Mesenchymal stem cell (in vitro differentiated cells and primary cell): ENCODE data around the gene TPM2.
"Not testable (repeated sequence)": the region's sequence is repeated elsewhere in the genome, so short reads cannot be mapped to it uniquely, and the experiment has no call there.

Experiments used
- DNase-seq: peaks from one replicate; pipeline ENCODE4 v3.0.0-alpha.2; 2013
- H2AFZ ChIP-seq: one replicate; pipeline ENCODE4 v1.6.1; 2013; ENCODE audit warnings: low read depth, mild to moderate bottlenecking, control low read depth, inconsistent platforms, low read length, moderate library complexity
- H2AK5ac ChIP-seq: 2 replicates; pipeline ENCODE4 v1.6.1; 2013; ENCODE audit warnings: low read length, moderate library complexity, mild to moderate bottlenecking, inconsistent platforms; ENCODE audit not compliant: severe bottlenecking
- H2BK120ac ChIP-seq: one replicate; pipeline ENCODE4 v1.6.1; 2013; ENCODE audit warnings: low read depth, mild to moderate bottlenecking, inconsistent platforms, low read length, moderate library complexity
- H2BK12ac ChIP-seq, 2 experiments: one replicate each; pipeline ENCODE4 v1.6.1; 2013; ENCODE audit warnings: inconsistent platforms in 2 of 2, low read length in 2 of 2, mild to moderate bottlenecking in 2 of 2, moderate library complexity in 2 of 2, control low read depth in 1 of 2
- H2BK15ac ChIP-seq: one replicate; pipeline ENCODE4 v1.6.1; 2013; ENCODE audit warnings: mild to moderate bottlenecking, low read depth, inconsistent platforms; ENCODE audit not compliant: poor library complexity, severe bottlenecking
- H2BK5ac ChIP-seq: 2 replicates; pipeline ENCODE4 v1.6.1; 2013; ENCODE audit warnings: low read depth, mild to moderate bottlenecking, low read length, control low read depth, inconsistent platforms; ENCODE audit not compliant: poor library complexity, severe bottlenecking
- H3K14ac ChIP-seq, 2 experiments: one replicate each; pipeline ENCODE4 v1.6.1; 2013; ENCODE audit warnings: inconsistent platforms in 2 of 2, low read length in 2 of 2, control low read depth in 1 of 2, mild to moderate bottlenecking in 1 of 2, moderate library complexity in 1 of 2
- H3K18ac ChIP-seq, 2 experiments: one replicate each; pipeline ENCODE4 v1.6.1; 2013; ENCODE audit warnings: inconsistent platforms in 2 of 2, low read length in 2 of 2, control low read depth in 1 of 2, low read depth in 1 of 2, mild to moderate bottlenecking in 1 of 2
- H3K23ac ChIP-seq, 2 experiments: one replicate each; pipeline ENCODE4 v1.6.1; 2013; ENCODE audit warnings: inconsistent platforms in 2 of 2, low read length in 2 of 2, mild to moderate bottlenecking in 2 of 2, moderate library complexity in 2 of 2, control low read depth in 1 of 2
- H3K27ac ChIP-seq: 2 replicates; pipeline ENCODE4 v1.5.1; 2013; ENCODE audit warnings: mild to moderate bottlenecking, moderate library complexity, low read length, control low read depth, inconsistent platforms; ENCODE audit not compliant: poor library complexity, severe bottlenecking
- H3K27me3 ChIP-seq, 2 experiments: 2 replicates each; pipeline versions ENCODE4 v1.6.1 to v1.7.0; 2013; ENCODE audit warnings: low read length in 2 of 2, mild to moderate bottlenecking in 2 of 2, moderate library complexity in 2 of 2, control low read depth in 1 of 2, inconsistent platforms in 1 of 2; ENCODE audit not compliant: control insufficient read depth in 1 of 2, insufficient read depth in 1 of 2
- H3K36me3 ChIP-seq, 2 experiments: 2 replicates each; pipeline versions ENCODE4 v1.6.1 to v1.7.0; 2013; ENCODE audit warnings: low read length in 2 of 2, control low read depth in 1 of 2, inconsistent platforms in 1 of 2, low read depth in 1 of 2, mild to moderate bottlenecking in 1 of 2; ENCODE audit not compliant: insufficient read depth in 2 of 2, control insufficient read depth in 1 of 2
- H3K4ac ChIP-seq, 2 experiments: one replicate each; pipeline ENCODE4 v1.6.1; 2013; ENCODE audit warnings: inconsistent platforms in 2 of 2, low read length in 2 of 2, mild to moderate bottlenecking in 2 of 2, moderate library complexity in 2 of 2, control low read depth in 1 of 2, low read depth in 1 of 2
- H3K4me1 ChIP-seq: 2 replicates; pipeline ENCODE4 v1.6.1; 2013; ENCODE audit warnings: low read depth, low read length, control low read depth; ENCODE audit not compliant: control insufficient read depth, insufficient read depth
- H3K4me2 ChIP-seq: 2 replicates; pipeline ENCODE4 v1.6.1; 2013; ENCODE audit warnings: low read length, mild to moderate bottlenecking, inconsistent platforms; ENCODE audit not compliant: poor library complexity, severe bottlenecking
- H3K4me3 ChIP-seq, 2 experiments: 2 replicates each; pipeline versions ENCODE4 v1.5.1 to v1.7.0; 2013; ENCODE audit warnings: low read length in 2 of 2, mild to moderate bottlenecking in 2 of 2, control low read depth in 1 of 2, low read depth in 1 of 2; ENCODE audit not compliant: insufficient read depth in 1 of 2
- H3K79me1 ChIP-seq: replicated peaks from 2 replicates; pipeline ENCODE4 v1.6.1; 2013; ENCODE audit warnings: mild to moderate bottlenecking, control low read depth, low read length, inconsistent platforms; ENCODE audit not compliant: poor library complexity, severe bottlenecking
- H3K9ac ChIP-seq: 2 replicates; pipeline ENCODE4 v1.7.0; 2013; ENCODE audit warnings: mild to moderate bottlenecking, low read length, moderate library complexity
- H3K9me3 ChIP-seq: 2 replicates; pipeline ENCODE4 v1.7.0; 2013; ENCODE audit warnings: mild to moderate bottlenecking, low read length; ENCODE audit not compliant: control insufficient read depth
- H4K8ac ChIP-seq: one replicate; pipeline ENCODE4 v1.6.1; 2013; ENCODE audit warnings: inconsistent platforms, mild to moderate bottlenecking, low read length, moderate library complexity
- H4K91ac ChIP-seq: one replicate; pipeline ENCODE4 v1.6.1; 2013; ENCODE audit warnings: mild to moderate bottlenecking, low read length, inconsistent platforms
- WGBS: methylation state at CpG from one replicate; pipeline ENCODE4 v1.1.7; 2013; ENCODE audit warnings: mixed read lengths; 5-methylcytosine and 5-hydroxymethylcytosine counted together

TPM2 gene

GRCh38 chr9:35641478-35641877, 48.2 kb downstream of the TPM2 start:
- H4K8ac ChIP-seq, H2BK12ac ChIP-seq, H3K9ac ChIP-seq, H3K4me3 ChIP-seq, H3K18ac ChIP-seq, H3K4ac ChIP-seq, H3K23ac ChIP-seq, H2AFZ ChIP-seq, H3K79me1 ChIP-seq, H2AK5ac ChIP-seq, DNase-seq, H2BK120ac ChIP-seq, H3K4me2 ChIP-seq, H4K91ac ChIP-seq, H3K14ac ChIP-seq, H3K36me3 ChIP-seq, H3K9me3 ChIP-seq, H3K27me3 ChIP-seq, H2BK5ac ChIP-seq, H3K27ac ChIP-seq, H3K4me1 ChIP-seq, H2BK15ac ChIP-seq: not testable (repeated sequence)
- 100% methylated on average over 1 of the region's 3 CpGs for WGBS

GRCh38 chr9:35640431-35640830, 49.3 kb downstream of the TPM2 start:
- not testable (repeated sequence) for H3K36me3 ChIP-seq, H4K91ac ChIP-seq, H2AK5ac ChIP-seq, DNase-seq, H3K27ac ChIP-seq, H2AFZ ChIP-seq, H2BK12ac ChIP-seq, H2BK120ac ChIP-seq, H3K27me3 ChIP-seq, H4K8ac ChIP-seq, H3K14ac ChIP-seq, H3K4me1 ChIP-seq, H3K4ac ChIP-seq, H3K23ac ChIP-seq, H3K9me3 ChIP-seq, H2BK5ac ChIP-seq, H3K4me2 ChIP-seq, H3K18ac ChIP-seq, H3K4me3 ChIP-seq, H3K79me1 ChIP-seq, H3K9ac ChIP-seq, H2BK15ac ChIP-seq
- 96% methylated on average over 15 of the region's 15 CpGs for WGBS

GRCh38 chr9:35639631-35640030, 50.1 kb downstream of the TPM2 start:
- no peak overlapping the region for H4K8ac ChIP-seq
- H3K18ac ChIP-seq: no peak overlapping the region
- no peak overlapping the region for H2BK15ac ChIP-seq
- no peaks in the 10 kb centered on the region for H3K27me3 ChIP-seq
- no peak overlapping the region for H2BK5ac ChIP-seq
- no peak overlapping the region for H3K4ac ChIP-seq
- H2BK120ac ChIP-seq: no peak overlapping the region
- H3K4me1 ChIP-seq: no peaks in the 10 kb centered on the region
- H3K14ac ChIP-seq: no peak overlapping the region
- no CpG with 5 or more reads among the region's 1 CpG for WGBS
- no peak overlapping the region for H3K4me2 ChIP-seq
- H3K27ac ChIP-seq: no peak overlapping the region
- H4K91ac ChIP-seq: no peak overlapping the region
- DNase-seq: no peak
- no peak overlapping the region for H2AFZ ChIP-seq
- no peak overlapping the region for H3K4me3 ChIP-seq
- H3K9ac ChIP-seq: no peak overlapping the region
- H3K9me3 ChIP-seq: no peaks in the 10 kb centered on the region
- no peak overlapping the region for H2AK5ac ChIP-seq
- H3K23ac ChIP-seq: no peak overlapping the region
- H3K36me3 ChIP-seq: peaks cover 0 to 7% of the 10 kb centered on the region in 2 experiments
- H3K79me1 ChIP-seq: peaks cover 2% of the 10 kb centered on the region
- H2BK12ac ChIP-seq: no peak overlapping the region

- H2BK12ac ChIP-seq, DNase-seq, H3K27me3 ChIP-seq, H2BK5ac ChIP-seq, H4K91ac ChIP-seq, H3K4ac ChIP-seq, H3K4me3 ChIP-seq, H2AK5ac ChIP-seq, H3K27ac ChIP-seq, H3K79me1 ChIP-seq, H3K18ac ChIP-seq, H4K8ac ChIP-seq, H3K36me3 ChIP-seq, H2BK15ac ChIP-seq, H3K14ac ChIP-seq, H3K9me3 ChIP-seq, H2AFZ ChIP-seq, H2BK120ac ChIP-seq, H3K23ac ChIP-seq, H3K9ac ChIP-seq, H3K4me1 ChIP-seq, H3K4me2 ChIP-seq: not testable (repeated sequence)
- WGBS: no CpG with 5 or more reads among the region's 1 CpG
These were observed 50.5 kb downstream of the TPM2 start for GRCh38 chr9:35639225-35639624.
